GM21526 (cell line): ENCODE results near the gene BABAM2.
"Not testable (repeated sequence)": the region's sequence is repeated elsewhere in the genome, so short reads cannot be mapped to it uniquely, and the experiment has no call there.

Experiments used
- ATAC-seq: cut with Tn5 transposase; IDR thresholded peaks from one replicate; pipeline ENCODE4 v1.9.1; 2021; ENCODE audit warnings: moderate library complexity; ENCODE audit not compliant: unreplicated experiment, low FRiP score

BABAM2 gene

GRCh38 chr2:28360718-28361293, 470.3 kb downstream of the BABAM2 start:
- no peak for ATAC-seq

GRCh38 chr2:28361991-28362710, 471.6 kb downstream of the BABAM2 start:
- no peak for ATAC-seq

- ATAC-seq, result no peak
Observed at GRCh38 chr2:28362991-28363521, 472.5 kb downstream of the BABAM2 start.

GRCh38 chr2:28363686-28364280, 473.3 kb downstream of the BABAM2 start:
- ATAC-seq, result no peak

GRCh38 chr2:28364610-28365009, 474.1 kb downstream of the BABAM2 start:
- ATAC-seq, result no peak

- ATAC-seq, result no peak
Observed at GRCh38 chr2:28365158-28365557, 474.6 kb downstream of the BABAM2 start.

- no peak for ATAC-seq
Observed at GRCh38 chr2:28366149-28366495, 475.6 kb downstream of the BABAM2 start.

GRCh38 chr2:28366496-28367282, 476.2 kb downstream of the BABAM2 start:
- no peak for ATAC-seq

GRCh38 chr2:28367667-28368356, 477.3 kb downstream of the BABAM2 start:
- no peak for ATAC-seq

GRCh38 chr2:28368357-28368798, 477.8 kb downstream of the BABAM2 start:
- no peak for ATAC-seq

GRCh38 chr2:28369358-28369757, 478.8 kb downstream of the BABAM2 start:
- no peak for ATAC-seq

GRCh38 chr2:28370354-28370753, 479.8 kb downstream of the BABAM2 start:
- ATAC-seq, result no peak

- ATAC-seq, result not testable (repeated sequence)
Observed at GRCh38 chr2:28371728-28372127, 481.2 kb downstream of the BABAM2 start.

- ATAC-seq, result no peak
Observed at GRCh38 chr2:28373854-28374253, 483.3 kb downstream of the BABAM2 start.

- no peak for ATAC-seq
Observed at GRCh38 chr2:28374331-28374730, 483.8 kb downstream of the BABAM2 start.

- ATAC-seq, result no peak
Observed at GRCh38 chr2:28375236-28375635, 484.7 kb downstream of the BABAM2 start.

- no peak for ATAC-seq
Observed at GRCh38 chr2:28375742-28376631, 485.5 kb downstream of the BABAM2 start.

GRCh38 chr2:28377195-28377816, 486.8 kb downstream of the BABAM2 start:
- ATAC-seq, result no peak
